SHP77 treated with DMSO at 0.1 percent for 48 hours (cell line): ENCODE results near the gene TTC38.

Experiments
- DNase-seq: peaks from one replicate; lab custom pipeline; 2025; lab: John Stamatoyannopoulos, UW

TTC38 gene

DNA sequence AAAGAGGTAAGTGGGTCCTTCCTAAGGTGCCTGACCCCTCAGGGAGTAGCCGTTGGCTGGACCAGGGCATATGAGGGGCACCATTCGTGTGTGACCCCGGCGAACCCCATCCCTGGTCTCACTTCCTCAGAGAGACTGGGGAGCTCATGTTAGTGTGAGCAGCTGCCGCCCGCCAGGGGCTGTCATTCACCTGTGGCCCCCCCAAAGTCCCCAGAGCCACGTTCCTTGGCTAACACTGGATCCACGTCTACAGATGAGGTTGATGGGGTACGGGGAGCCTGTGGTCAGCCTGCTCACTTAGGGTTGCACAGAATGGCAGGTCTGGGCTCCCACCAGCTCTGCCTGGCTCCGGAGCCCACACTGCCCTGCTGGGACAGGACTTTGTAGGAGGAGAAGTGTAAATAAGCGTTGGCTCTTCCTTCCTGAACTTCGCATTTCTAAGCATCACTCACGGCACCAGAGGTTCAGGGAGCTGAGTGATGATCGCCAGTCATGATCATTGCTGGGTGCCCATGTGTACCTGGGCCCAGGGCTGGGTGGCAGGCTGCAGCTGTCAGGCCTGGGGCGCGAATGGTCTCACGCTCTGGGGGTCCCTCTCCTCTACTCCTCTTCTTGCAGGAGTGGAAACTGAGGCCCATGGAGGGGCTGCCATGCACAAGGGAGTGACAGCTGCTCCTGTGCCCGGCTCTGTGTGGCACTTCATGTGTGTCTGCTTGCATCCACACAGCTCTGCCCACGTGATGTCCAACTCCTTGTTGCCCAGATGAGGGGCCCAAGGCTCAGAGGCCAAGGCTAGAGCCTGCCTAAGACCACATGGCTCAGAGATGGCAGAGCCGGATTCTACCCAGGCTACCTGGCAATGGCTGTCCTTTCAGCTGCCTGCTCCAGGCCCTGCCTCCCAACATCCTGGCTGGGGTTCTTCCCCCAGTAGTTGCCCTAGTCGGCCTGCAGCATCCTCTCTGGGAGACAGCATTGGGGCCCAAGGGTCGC, 11.1 kb downstream of the TTC38 start:
- no peak for DNase-seq

DNA sequence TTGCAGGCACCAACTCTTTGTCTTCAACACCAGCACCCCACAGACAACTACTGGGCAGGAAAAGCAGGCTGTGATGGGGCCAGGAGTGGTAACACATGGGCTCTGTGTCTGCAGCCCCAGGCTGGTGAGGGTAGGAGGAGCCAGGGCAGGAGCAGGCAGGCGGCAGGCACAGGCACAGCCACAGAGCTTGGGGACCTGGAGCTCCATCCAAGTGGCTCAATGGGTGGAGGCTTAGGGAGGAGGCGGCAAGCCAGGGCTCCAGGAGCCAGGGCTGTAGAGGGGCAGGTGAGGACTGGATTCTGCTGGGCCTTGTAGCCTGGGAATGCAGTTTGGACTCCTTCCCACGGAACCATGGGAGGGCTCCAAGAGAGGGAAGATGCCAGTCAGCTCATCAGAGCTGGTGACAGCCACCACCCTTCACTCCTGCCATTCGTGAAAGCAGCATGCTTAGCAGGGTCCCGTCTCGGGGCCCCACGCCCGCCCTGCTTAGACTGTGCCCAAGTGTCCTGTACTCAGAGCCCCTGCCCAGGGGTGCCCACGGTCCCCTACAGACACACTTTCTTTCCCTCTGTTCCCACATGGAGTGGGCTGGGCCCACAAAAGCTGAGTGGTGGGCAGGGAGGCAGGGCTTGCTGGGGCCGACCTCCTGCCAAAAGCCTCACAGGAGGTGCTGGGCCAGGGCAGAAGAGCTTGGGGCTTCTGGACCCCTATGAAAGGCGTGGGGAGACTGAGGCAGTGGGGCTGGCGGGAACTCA, 12.4 kb downstream of the TTC38 start:
- no peak for DNase-seq

DNA sequence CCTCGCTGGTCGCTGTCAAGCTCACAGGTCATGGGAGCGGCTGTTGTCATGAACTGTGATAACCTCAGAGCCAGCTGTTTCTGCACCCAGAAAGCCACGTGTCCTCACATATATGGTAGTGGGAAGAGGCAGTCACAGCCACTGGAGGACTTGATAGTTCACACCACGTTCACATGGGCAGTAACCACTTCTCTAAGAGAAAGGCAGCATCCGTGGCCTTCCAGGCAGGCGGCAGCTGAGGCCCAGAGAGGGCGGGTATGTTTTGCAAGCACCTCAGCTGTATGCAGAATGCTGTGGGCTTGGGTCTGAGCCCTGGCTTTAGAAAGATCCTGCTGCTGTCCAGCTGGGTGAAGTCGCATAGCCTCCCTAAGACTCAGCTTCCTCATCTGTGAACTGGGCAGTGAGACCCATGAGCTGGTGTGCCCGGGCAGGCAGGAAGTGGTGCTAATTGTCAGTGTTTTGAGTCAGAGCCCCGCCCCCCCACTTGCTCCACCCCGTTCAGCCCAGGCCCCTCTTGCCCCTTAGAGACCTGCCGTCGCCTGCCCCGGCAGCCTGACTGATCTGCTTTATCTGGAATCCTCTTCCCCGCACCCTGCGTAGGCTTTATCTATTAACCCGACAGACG, 13.3 kb downstream of the TTC38 start:
- no peak for DNase-seq

DNA sequence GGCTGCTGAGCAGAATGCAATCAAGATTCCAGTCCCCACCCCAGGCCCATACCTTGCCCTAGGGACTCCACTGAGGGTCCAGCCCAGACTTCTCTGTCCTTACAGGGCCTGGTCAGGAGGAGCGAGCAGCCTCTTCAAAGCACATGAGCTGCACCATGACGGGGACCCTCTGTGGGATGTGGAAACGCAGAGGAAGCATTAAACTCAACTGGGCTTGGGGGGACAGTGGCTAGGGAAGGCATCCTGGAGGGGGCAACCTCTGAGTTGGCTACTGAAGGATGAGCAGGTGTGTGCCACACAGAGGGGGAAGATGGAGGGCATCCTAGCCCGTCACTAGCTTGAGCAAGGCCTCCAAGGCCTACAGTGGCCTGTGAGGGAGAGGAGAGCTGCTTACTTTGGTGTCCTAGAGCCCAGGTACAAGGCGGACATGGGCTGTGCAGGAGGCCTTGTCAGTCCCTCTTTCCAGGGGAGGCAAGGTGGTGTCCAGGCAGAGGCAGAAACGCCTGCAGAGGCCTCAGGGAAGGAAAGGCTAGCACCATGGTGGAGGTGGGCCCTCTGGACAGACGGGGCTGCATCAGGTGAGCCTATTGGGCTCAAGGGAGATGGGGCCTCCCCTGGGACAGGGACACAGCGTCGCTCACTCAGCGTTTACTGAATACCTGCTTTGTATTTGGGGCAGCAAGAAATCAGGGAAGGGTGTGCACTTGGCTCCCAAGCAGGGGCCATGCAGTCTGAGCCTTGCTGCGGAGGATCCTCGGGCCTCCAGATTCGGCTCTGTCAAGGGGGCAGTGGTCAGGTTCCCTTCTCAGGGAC, 14.3 kb downstream of the TTC38 start:
- DNase-seq, result no peak

DNA sequence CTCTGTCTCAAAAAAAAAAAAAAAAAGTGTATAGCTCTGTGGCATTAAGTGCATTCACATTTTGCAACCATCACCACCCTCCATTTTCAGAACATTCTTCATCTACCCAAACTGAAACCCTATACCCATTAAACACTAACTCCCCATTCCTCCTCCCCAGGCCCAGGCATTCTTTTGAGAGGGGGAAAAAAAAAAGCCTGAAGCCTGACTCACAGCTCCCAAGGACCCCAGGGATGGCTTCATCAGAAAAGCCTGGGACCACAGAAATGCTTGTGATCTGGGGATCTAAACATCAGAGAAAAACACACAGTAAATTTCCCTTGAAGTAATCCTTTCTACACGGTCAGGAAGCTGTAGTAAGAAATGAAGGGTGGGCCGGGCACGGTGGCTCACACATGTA, 18.2 kb downstream of the TTC38 start:
- no peak for DNase-seq

DNA sequence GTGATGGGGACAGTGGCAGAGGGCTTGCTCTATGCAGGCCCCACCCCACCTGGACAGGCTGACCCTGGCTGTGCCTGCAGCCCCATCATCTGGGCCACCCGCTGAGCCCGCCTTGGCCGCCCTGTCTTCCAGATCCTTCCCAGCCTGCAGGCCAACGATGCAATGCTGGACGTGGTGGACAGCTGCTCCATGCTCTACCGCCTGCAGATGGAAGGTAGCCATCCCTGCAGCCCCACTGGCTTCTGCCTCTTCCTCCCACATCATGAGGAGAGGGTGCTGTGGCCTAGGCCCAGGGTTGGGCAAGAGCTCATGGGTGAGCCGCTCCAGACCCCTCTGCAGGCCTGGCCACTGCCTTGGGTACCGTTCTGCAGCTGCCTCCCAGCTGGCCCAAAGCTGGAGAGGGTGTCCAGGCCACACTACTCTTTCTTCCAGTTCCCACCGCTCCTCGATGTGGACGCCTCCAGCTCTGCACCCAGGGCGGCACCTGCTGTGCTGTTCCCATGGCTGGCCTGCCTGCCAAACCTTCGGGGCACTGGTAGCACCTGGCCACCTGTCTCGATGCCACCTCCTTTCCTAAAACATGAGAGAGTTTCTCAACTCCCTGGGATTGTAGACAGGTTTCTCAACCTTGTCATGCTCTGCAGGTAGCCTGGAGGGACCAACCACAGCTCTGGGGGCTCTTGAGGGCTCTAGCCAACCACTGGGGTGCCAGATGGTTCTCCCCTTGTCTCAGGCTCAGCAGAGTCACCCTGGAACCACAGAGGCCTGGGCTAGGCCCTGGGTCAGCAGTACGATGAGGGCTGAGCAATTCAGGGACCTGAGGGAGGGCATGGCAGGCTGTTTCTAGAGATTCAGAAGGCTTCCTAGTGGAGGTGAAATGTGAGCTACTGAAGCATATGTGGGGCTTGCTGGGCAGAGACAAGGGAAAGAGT, 19.4 kb downstream of the TTC38 start:
- no peak for DNase-seq

DNA sequence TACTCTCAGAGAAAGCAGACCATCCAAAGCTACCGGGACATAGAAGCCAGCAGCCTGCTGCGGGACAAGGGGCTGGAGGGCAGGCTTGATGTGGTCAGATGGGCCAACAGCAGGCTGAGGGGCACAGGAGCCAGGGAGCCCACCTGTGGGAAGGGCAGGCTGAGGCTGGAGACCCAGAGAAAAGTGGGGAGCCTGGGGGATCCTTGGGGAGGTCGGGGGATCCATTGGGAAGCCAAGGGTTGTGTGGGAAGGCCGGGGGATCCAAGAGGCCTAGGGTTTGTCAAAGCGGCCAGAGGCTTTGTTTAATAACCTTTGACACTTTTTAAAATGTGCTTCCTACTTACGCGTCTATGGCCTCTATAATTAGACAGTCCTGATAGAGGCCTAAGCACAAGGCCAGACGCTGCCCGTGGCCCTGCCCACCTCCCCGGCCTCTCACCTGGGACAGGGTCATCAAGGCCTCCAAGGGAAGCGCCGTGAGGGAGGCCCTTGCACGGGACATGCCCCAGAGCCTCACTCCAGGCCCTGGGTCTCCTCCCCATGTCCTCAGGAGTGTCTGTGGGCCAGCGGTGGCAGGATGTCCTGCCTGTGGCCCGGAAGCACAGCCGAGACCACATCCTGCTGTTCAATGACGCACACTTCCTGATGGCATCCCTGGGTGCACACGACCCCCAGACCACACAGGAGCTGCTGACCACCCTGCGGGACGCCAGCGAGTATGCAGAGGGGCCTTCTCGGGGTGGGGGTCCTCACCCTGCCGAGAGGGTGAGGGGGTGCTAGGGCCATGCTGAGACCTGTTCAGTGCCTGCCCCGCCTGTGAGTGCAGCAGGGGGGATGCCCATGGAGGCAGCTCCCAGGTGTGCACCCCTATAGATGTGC, 20.3 kb downstream of the TTC38 start:
- no peak for DNase-seq

DNA sequence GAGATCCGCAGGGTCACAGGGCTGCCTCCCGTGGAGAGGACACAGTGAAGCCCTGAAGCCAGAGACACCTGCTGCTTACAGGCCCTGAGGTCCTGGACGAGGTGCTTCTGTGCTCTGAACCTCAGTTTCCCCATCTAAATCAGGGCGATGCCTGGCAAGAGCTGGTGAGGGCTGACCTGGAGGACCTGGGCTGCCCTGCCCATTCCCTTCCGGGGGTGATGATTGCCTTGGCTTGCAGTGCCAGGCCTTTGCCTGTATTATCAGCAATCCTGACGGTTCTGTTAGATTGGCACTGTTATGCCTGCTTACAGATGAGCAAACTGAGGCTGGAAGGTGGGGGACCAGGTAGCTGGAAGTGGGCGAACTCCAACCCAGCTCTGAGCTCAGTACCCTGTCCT, 21.0 kb downstream of the TTC38 start:
- DNase-seq, result no peak

DNA sequence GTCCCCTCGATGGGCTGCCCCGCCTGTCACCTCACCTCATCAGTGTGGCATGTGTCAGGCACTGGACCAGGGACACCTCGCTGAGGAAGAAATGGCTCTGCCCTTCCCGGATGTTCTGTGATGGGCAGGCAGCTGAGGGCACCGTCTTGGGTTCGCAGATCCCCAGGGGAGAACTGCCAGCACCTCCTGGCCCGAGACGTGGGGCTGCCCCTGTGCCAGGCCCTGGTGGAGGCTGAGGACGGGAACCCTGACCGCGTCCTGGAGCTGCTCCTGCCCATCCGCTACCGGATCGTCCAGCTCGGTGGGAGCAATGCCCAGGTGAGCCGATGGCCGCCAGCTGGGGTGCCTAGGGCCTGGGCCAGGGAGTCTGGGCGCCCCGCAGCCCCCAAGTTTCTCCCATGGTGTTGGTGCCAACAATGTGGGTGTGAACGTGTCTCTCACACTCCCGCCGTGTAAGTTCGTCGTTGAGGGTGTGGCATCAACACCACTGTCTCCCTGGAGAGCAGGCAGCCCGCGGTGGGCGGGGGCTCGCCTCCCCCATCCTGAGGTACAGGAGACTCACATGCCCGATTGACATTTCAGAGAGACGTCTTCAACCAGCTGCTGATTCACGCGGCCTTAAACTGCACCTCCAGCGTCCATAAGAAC, 21.6 kb downstream of the TTC38 start:
- DNase-seq, result no peak

DNA sequence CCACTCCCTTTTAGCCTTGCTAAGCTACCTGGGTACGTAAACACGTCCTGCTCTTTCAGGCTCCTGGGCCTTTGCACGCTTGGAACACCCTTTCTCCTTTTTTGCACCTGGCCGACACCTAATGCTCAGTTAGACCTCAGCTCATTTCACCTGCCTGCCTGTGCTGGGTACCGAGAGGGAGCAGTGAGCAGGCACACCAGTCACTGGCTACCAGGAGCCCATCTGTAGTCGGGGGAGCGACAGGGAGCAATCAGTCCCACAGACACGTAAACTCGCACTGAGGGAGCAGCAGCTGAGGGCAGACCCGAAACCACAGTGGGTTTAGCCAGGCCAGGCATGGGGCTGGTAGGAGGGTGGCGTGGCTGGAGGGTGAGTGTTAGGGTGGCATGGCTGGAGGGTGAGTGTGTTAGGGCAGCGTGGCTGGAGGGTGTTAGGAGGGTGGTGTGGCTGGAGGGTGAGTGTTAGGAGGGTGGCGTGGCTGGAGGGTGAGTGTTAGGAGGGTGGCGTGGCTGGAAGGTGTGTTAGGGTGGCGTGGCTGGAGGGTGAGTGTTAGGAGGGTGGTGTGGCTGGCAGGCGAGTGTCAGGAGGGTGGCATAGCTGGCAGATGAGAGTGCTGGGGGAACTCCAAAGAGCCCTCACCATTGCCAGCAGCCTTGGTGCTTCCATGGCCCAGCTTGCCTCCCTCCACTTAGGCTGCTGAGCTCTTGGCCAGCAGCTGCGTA, 22.5 kb downstream of the TTC38 start:
- no peak for DNase-seq

DNA sequence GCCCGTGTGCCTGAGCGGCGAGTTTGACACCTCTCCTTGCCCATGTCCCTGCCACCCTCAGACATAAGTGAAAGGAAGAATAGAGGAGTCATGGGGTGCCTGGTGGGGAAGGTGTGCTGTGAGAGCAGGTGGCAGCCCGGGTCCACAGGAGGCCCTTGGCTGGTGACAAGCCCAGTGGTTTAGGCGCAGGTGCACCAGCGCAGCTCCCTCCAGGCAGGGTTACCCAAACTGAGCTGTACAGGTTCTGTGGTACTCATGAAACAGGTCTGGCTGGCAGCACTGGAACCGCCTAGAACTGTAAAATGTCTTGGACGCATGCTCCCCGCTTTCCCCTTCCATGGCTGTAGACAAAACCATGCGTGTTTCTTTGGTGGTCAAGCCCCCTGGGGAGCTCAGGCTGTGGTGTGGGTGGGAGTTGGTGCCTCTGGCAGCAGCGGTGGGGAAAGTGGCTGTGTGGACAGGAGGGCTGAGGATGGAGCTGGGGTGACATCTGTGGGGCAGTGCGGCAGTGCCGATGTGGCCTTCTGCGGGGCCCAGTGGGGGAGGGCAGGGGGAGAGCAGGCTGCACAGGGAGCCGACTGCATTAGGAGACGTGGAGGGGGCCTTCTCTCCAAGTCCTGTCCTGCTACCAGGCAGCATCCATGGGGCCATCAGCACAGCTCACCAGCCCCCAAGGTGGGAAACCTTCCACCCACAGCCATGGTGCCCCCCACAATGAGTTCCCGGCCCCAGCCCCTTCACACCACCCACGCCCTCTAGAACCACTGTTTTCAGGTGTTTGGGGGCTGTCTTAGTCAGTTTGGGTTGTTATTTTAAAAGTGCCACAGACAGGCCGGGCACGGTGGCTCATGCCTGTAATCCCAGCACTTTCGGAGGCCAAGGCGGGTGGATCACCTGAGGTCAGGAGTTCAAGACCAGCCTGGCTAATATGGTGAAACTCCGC, 23.3 kb downstream of the TTC38 start:
- DNase-seq, result no peak

DNA sequence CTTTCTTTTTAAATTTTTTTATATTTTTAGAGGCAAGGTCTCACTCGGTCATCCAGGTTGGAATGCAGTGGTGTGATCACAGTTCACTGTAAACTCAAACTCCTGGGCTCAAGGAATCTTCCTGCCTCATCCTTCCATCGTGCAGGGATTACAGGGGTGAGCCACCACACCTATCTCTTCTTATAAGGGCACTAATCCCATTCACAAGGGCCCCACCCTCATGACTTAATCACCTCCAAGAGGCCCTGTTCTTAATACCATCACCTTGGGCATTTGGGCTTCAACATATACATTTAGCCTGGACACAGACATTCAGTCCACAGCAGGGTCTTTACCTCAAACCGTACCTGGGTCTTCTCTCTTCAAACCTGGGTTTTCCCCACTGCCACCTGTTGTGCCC, 24.4 kb downstream of the TTC38 start:
- DNase-seq, result no peak

DNA sequence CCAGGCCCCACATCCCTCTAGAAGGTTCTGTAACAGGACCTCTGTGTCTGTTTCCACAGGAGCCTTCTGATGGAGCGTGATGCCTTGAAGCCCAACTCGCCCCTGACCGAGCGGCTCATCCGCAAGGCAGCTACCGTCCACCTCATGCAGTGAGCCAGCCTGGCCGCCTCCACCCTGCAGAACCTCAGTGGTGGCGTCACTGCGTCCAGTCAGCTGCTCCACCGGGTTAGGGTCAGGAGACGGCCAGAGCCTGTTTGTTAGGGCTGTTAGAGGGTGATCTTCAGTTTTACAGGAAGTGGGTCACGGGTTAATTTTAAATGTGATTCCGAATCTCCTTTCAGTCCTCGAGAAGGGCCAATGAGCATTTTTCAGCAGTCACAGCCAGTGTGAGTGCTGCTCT, 24.9 kb downstream of the TTC38 start:
- no peak for DNase-seq

DNA sequence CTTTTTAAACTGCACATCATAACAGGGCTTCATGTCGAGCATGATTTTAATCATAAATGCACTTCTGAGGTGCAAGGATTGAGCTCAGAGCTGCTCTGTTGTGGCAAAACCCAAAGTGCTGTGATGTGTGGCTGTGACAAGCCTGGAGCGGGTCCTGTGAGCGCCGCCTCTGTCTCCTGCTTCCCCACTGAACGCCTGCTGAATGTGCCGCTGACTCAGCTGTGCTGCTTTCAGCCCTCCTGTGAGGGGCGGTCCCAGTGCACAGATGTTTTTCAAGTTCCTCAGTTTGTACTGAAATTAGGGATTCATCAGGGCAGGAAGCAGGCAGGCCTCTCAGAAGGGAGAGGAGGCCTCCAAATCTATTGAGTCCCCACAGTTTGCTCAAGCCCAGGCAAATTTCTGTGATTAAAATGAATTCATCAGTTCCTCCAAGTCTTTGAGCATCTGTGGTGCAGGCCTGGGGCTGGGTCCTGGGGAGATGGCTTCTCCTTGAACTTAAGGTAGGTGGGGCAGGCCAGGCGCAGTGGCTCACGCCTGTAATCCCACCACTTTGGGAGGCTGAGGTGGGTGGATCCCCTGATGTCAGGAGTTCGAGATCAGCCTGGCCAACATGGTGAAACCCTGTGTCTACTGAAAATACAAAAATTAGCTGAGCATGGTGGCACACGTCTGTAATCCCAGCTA, 25.9 kb downstream of the TTC38 start:
- no peak for DNase-seq

DNA sequence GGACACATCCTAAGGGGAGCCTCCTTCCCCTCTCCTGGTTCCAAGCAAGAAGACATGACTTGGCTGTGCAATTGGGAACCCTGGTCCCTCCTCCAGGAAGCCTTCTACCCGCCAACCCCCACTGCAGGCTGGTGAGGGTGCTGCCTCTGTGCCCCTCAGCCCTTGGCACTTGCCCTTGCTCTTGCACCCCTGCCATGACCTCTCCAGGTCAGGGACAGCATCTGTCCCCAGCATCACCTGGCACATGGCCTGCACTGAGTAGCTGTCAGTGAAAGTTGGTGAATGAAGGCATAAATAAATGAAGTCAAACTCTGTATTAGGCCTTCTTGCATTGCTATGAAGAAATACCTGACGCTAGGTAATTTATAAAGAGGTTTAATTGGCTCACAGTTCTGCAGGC, 27.0 kb downstream of the TTC38 start:
- DNase-seq, result no peak

DNA sequence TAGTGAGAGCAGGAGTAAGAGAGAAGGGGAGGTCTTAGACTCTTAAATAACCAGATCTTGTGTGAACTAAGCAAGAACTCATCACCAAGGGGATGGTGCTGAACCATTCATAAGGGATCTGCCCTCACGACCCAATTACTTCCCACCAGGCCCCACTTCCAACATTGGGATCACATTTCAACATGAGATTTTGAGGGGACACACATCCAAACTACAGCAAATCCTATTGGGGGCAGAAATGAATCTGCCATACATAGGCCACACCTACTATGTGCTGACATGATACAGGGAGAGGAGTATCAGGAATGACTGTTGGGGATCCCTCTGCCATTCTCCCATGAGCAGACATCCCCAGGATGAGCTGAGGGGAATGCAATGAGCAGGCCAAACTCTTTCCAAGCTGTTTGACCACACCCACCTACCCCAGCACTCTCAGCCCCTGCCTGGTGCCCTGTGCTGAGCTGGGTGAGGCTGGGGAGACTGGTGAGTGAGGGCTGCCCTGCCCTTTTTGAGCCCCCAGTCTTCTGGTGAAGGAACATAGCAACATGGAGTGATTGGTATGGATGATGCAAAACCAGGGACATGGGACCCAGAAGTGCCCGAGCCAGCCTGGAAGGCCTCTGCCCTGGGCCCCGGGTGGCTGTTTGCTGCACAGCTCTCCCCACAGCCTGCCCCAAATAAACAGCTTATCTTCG, 27.6 kb downstream of the TTC38 start:
- no peak for DNase-seq
